HUES64 (cell line): ENCODE results near the gene TMED7.
"Not testable (repeated sequence)": the region's sequence is repeated elsewhere in the genome, so short reads cannot be mapped to it uniquely, and the experiment has no call there.

Source experiments
- H3K27ac ChIP-seq: 2 replicates; pipeline ENCODE4 v1.7.0; 2013; ENCODE audit warnings: low read depth, low read length, inconsistent platforms
- H3K27me3 ChIP-seq: 2 replicates; pipeline ENCODE4 v1.6.1; 2013; ENCODE audit warnings: mild to moderate bottlenecking, low read length; ENCODE audit not compliant: insufficient read depth
- H3K36me3 ChIP-seq: 2 replicates; pipeline ENCODE4 v1.6.1; 2013; ENCODE audit warnings: mild to moderate bottlenecking, low read length; ENCODE audit not compliant: insufficient read depth
- H3K4me1 ChIP-seq: 2 replicates; pipeline ENCODE4 v1.6.1; 2013; ENCODE audit warnings: mild to moderate bottlenecking, low read length, moderate library complexity; ENCODE audit not compliant: insufficient read depth
- H3K4me3 ChIP-seq: 2 replicates; pipeline ENCODE4 v1.5.1; 2013; ENCODE audit warnings: mild to moderate bottlenecking, low read length, moderate library complexity
- H3K9ac ChIP-seq: 2 replicates; pipeline ENCODE4 v1.6.1; 2013; ENCODE audit warnings: mild to moderate bottlenecking, low read depth, low read length
- H3K9me3 ChIP-seq: 2 replicates; pipeline ENCODE4 v1.6.1; 2013; ENCODE audit warnings: low read depth, low read length; ENCODE audit not compliant: insufficient read depth
- WGBS: fragments of 150-250, 120-280 bp; methylation state at CpG from one replicate; pipeline ENCODE4 v1.1.7; 2013; ENCODE audit warnings: missing lambda C conversion rate; 5-methylcytosine and 5-hydroxymethylcytosine counted together

Gene TMED7

DNA sequence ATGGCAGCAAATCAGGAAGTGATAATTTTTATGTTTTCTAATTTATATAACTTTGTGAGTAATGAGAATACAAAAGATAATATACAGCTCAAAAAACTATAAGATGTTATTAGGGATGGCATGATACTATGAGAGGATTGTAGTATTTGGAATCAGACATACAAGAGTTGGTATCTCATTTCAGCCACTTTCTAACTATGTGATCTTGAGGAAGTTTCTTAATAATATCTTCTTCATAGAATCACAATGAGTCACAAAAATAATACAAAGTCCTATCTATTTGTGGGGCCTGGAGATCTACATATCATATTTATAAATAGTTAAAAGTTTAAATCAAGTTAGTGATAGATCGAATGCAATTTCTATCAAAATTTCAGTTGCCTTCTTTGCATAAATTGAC is 23.7 kb upstream of the TMED7 start:
- no peak overlapping the region for H3K9ac ChIP-seq
- no peaks in the 10 kb centered on the region for H3K27me3 ChIP-seq
- H3K9me3 ChIP-seq, result no peaks in the 10 kb centered on the region
- no peak overlapping the region for H3K4me3 ChIP-seq
- H3K4me1 ChIP-seq, result no peaks in the 10 kb centered on the region
- H3K27ac ChIP-seq, result no peak overlapping the region
- WGBS, result no CpG with 5 or more reads among the region's 1 CpG
- H3K36me3 ChIP-seq, result no peaks in the 10 kb centered on the region

DNA sequence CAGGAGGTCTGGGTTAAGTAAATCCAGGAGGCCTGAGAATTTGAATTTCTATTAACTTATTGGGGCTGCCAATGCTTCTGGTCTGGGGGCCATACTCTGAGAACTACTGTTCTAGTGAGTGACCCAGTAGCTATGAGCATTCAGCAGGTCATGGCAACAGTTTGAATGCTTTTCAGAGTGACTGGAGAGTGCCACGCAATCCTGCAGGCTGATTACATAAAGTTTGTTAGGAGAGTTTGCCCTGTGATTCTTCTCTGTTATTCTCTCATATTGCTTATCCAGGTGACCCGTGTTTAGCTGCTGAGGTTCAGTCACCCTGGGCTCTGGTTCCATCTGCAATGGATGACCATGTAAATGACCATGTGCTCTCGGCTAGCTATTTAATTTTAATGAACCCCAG is 22.2 kb upstream of the TMED7 start:
- Histone ChIP-seq H3K9ac (no peak overlapping the region), H3K36me3 (no peaks in the 10 kb centered on the region), H3K9me3 (no peaks in the 10 kb centered on the region), H3K27me3 (no peaks in the 10 kb centered on the region), H3K4me1 (no peaks in the 10 kb centered on the region), H3K4me3 (no peak overlapping the region), H3K27ac (no peak overlapping the region)
- WGBS, result 63% methylated on average over 3 of the region's 3 CpGs

DNA sequence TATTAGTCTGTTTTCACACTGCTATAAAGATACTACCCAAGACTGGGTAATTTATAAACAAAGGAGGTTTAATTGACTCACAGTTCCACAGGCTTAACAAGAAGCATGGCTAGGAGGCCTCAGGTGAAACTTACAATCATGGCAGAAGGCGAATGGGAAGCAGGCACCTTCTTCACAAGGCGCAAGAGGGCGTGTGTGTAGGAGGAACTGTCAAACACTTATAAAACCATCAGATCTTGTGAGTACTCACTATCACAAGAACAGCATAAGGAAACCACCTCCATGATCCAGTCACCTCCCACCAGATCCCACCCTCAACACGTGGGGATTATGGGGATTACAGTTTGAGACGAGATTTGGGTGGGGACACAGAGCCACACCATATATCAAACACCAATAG is 19.6 kb upstream of the TMED7 start:
- not testable (repeated sequence) for H3K9me3 ChIP-seq, H3K27ac ChIP-seq, H3K36me3 ChIP-seq, H3K9ac ChIP-seq, H3K4me1 ChIP-seq, H3K27me3 ChIP-seq, H3K4me3 ChIP-seq
- WGBS, result 100% methylated on average over 3 of the region's 5 CpGs

DNA sequence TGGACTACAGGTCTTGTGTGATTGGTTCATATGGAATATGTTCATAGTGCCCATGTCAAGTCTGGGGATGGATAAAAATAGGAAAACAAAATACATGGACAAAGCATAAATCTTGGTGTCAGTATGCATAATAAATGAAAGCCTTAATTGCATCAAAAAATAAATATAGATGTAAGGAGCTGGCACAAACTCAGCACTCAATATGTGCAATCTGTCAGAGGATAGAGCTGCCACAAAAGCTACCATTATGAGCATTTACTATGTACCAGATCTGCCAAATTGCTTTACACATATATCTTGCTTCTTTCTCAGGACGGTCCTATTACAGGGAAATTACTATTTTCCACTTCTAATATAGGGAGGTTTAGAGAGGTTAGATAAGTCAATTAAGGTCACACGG is 18.2 kb upstream of the TMED7 start:
- Histone ChIP-seq H3K36me3 (no peaks in the 10 kb centered on the region), H3K4me1 (no peaks in the 10 kb centered on the region), H3K9me3 (no peaks in the 10 kb centered on the region), H3K9ac (no peak overlapping the region), H3K4me3 (no peak overlapping the region), H3K27me3 (no peaks in the 10 kb centered on the region), H3K27ac (no peak overlapping the region)
- WGBS, result no CpG with 5 or more reads among the region's 2 CpGs

DNA sequence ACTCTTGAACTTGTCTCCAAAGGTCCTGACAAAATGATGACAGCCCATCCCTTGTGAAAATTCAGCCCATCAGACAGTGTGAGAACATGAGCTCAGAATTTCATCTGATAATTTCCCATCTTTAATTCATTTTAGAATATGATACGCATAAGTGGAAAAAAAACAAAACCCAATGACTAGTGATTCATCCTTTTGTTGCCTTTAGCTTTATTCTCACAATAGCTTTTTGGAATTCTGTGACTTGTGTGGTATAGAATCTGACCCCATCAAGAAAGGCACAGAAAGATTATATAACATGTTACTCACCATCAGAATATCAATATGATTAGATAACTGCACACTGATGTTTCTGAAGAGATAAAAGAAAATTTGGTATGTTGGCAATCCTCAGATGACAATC is 16.1 kb upstream of the TMED7 start:
- Histone ChIP-seq H3K4me3 (no peak overlapping the region), H3K36me3 (no peaks in the 10 kb centered on the region), H3K27ac (no peak overlapping the region), H3K9ac (no peak overlapping the region), H3K27me3 (no peaks in the 10 kb centered on the region), H3K4me1 (no peaks in the 10 kb centered on the region), H3K9me3 (no peaks in the 10 kb centered on the region)
- no CpG with 5 or more reads among the region's 1 CpG for WGBS

DNA sequence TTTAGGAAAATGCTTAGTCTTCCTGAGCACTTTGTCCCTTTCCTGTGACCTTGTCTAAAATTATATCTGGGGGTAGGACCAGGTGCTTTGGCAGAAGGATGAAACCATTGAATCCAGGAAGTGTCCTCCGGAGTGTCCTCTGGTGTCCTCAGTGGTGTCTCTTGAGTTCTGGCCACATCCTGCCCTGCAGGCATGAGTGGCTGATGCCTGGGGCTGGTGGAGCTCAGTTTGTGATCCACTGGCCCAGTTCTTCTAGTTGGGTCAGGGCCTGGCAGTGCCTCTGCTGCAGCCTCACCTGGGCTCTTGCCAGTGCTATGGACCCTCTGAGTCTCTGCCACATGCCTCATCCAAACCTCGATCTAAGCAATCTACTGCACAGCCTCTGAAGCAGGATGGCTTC is 14.4 kb upstream of the TMED7 start:
- Histone ChIP-seq H3K9me3 (no peaks in the 10 kb centered on the region), H3K9ac (no peak overlapping the region), H3K4me3 (no peak overlapping the region), H3K4me1 (no peaks in the 10 kb centered on the region), H3K36me3 (no peaks in the 10 kb centered on the region), H3K27ac (no peak overlapping the region), H3K27me3 (no peaks in the 10 kb centered on the region)
- WGBS, result 91% methylated on average over 2 of the region's 2 CpGs

DNA sequence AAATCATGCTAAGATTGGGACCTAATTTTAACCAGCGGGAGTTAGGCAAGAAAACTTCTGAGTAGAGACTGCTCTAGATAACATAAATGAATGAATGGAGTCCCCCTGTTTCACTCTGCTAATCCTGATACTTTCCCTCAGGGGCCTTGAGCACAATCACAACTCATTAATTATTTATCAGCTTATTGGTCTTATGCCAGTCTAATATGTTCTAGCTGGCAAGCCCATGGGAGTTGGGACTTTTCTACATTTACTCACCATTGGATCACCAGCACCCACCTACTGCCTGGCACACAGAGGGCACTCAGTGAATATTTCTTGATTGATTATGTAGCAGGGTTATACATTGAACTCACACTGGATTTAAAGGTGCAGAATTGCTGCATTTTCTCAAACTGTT is 13.5 kb upstream of the TMED7 start:
- no peak overlapping the region for H3K4me3 ChIP-seq
- no peaks in the 10 kb centered on the region for H3K9me3 ChIP-seq
- H3K36me3 ChIP-seq, result no peaks in the 10 kb centered on the region
- no peak overlapping the region for H3K27ac ChIP-seq
- WGBS, result 95% methylated on average over 1 of the region's 1 CpG
- no peaks in the 10 kb centered on the region for H3K27me3 ChIP-seq
- H3K4me1 ChIP-seq, result peaks cover 2% of the 10 kb centered on the region; the same call in 1 of the 2 replicates
- H3K9ac ChIP-seq, result no peak overlapping the region

DNA sequence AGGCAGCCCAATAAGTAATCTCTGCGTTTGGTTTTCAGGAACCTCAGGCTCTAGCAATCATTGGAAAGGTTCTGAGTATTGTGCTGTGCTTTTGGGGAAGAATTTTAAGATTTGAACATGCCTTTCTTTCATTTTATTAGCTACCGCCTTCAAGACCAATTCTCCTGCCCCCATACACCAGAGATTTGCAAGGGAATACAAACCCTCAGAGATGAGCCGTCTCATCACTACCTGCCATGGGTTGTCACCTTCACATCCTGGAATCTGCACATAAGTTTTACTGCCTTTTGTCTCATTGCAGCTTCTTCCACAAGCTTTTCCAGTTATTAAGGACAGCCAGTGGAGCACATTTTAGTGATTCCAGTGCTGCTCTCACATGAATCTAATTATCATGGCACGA is 11.7 kb upstream of the TMED7 start:
- WGBS, result 92% methylated on average over 4 of the region's 4 CpGs
- H3K4me1 ChIP-seq, result peaks cover 12% of the 10 kb centered on the region
- no peaks in the 10 kb centered on the region for H3K36me3 ChIP-seq
- no peak overlapping the region for H3K4me3 ChIP-seq
- no peak overlapping the region for H3K9ac ChIP-seq
- no peak overlapping the region for H3K27ac ChIP-seq
- no peaks in the 10 kb centered on the region for H3K27me3 ChIP-seq
- no peaks in the 10 kb centered on the region for H3K9me3 ChIP-seq

DNA sequence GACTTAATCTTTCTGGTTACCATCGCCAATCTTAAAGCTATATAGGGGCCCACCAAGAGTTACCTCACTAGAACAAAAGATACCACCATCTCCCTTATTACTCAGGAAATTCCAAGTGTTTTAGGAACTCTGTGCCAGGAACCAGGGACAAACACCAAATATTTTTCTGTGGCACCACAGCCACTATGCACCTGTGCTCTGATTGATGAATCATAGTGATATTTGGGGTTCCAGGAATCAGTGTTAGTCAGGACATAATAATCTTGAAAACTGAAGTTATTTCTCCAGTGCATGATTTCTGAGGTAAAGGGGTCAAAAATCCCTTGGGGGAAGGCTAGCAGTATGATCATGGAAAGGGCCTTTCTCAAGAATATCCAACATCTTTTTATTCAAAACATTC is 10.2 kb upstream of the TMED7 start:
- peaks cover 12% of the 10 kb centered on the region for H3K4me1 ChIP-seq

DNA sequence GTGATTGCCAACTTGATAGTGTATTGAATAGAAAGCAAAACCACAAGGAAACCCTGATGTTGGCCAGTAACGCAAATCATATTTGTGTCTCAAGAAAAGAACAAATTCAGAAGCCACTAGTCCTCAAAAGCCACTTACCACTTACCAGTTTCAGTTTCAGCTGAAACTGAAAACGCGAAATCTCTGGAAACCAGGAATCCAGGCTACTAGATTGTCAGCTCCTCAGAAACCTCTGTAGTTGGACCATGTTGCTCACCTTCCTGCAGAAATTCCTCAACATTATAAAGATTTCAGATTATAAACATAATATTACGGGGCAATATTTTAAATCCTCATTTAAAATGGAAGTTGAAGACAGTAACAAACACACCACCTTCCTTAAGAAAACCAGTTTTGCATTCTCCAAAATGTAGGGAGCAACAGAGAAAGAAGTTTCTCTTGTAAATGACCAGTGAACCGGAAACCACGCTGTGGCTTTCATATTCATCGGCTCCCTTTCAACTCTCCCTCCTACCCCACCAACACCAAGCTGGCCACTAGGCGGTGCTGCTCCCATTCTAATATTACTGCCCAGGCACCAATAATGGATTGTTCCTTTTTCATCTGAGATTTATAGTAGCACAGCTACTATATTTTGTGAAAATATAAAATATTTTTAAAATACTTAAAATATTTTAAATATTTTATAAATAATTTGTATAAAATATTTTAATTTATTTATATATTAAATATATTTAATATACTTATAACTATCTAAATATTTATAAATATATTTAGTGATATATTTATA is 8.7 kb upstream of the TMED7 start:
- Histone ChIP-seq H3K4me1 (peaks cover 12% of the 10 kb centered on the region), H3K27ac (peak overlapping the region; percentile 83), H3K4me3 (peak overlapping the region; percentile 46), H3K36me3 (no peaks in the 10 kb centered on the region), H3K27me3 (no peaks in the 10 kb centered on the region), H3K9me3 (no peaks in the 10 kb centered on the region), H3K9ac (peak overlapping the region; percentile 62)
- 17% methylated on average over 7 of the region's 8 CpGs for WGBS

More for the DNA sequence above, 10.2 kb upstream of the TMED7 start:
- no peak overlapping the region for H3K4me3 ChIP-seq
- H3K27ac ChIP-seq, result no peak overlapping the region
- no peaks in the 10 kb centered on the region for H3K9me3 ChIP-seq
- H3K9ac ChIP-seq, result no peak overlapping the region
- 86% methylated on average over 1 of the region's 1 CpG for WGBS
- H3K27me3 ChIP-seq, result no peaks in the 10 kb centered on the region
- H3K36me3 ChIP-seq, result no peaks in the 10 kb centered on the region

DNA sequence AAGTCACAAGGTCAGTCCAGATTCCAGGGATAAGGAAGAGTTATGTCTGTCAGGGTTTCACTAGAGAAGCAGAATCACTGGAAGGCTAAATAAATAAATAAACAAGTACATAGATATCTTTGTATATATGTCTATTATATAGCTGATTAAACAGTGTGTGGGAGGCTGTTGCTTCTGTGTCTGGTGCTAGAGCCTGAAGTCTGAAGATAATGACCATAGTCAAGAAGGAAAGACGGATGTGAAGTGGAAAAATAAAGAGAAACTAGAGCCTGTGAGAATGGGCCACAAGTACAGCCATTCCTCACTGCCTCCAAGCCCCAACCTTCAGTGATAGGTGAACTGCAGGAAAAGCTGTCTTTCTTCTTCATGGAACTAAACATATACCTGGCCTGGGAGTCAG is 4.1 kb upstream of the TMED7 start:
- H3K27ac ChIP-seq, result no peak overlapping the region
- H3K9me3 ChIP-seq, result no peaks in the 10 kb centered on the region
- WGBS, result 89% methylated on average over 1 of the region's 1 CpG
- no peaks in the 10 kb centered on the region for H3K36me3 ChIP-seq
- peaks cover 18% of the 10 kb centered on the region for H3K4me1 ChIP-seq
- no peak overlapping the region for H3K9ac ChIP-seq
- H3K4me3 ChIP-seq, result no peak overlapping the region
- no peaks in the 10 kb centered on the region for H3K27me3 ChIP-seq
